Heart right ventricle (tissue), 16 donors: ENCODE data around the gene CPA4. TPM values are rescaled to one million over a fixed set of nuclear protein-coding genes. Genes with fewer than 3 reads are reported as not detected.

Experiments used
- ATAC-seq, 8 donors: fragments of 200-7000 bp; cut with Tn5 transposase; one replicate each; pipeline ENCODE4 v1.9.1; 2020; ENCODE audit warnings: mild to moderate bottlenecking in 8 of 8, moderate library complexity in 8 of 8, moderate number of reproducible peaks in 1 of 8
- DNase-seq, 2 donors: peaks; one replicate each; pipeline ENCODE4 v3.0.0-alpha.2; 2020
- H3K27ac ChIP-seq, 10 donors: fragments of 200-600 bp; sonication (generic) in 2 of 10; one replicate each; pipeline versions ENCODE4 v1.5.0 to v1.8.0; 2020 to 2022; ENCODE audit warnings: mild to moderate bottlenecking in 3 of 10
- H3K27me3 ChIP-seq, 7 donors: fragments of 200-600 bp; one replicate each; pipeline ENCODE4 v1.8.0; 2021 to 2022; ENCODE audit warnings: mild to moderate bottlenecking in 2 of 7
- H3K36me3 ChIP-seq, 9 donors: fragments of 200-600 bp; sonication (generic) in 1 of 9; one replicate each; pipeline versions ENCODE4 v1.5.0 to v1.8.0; 2020 to 2022; ENCODE audit warnings: mild to moderate bottlenecking in 2 of 9
- H3K4me1 ChIP-seq, 9 donors: fragments of 200-600 bp; sonication (generic) in 1 of 9; one replicate each; pipeline versions ENCODE4 v1.5.0 to v1.8.0; 2020 to 2022; ENCODE audit warnings: mild to moderate bottlenecking in 4 of 9
- H3K4me3 ChIP-seq, 10 donors: fragments of 200-600 bp; sonication (generic) in 2 of 10; one replicate each; pipeline versions ENCODE4 v1.5.0 to v1.8.0; 2020 to 2022; ENCODE audit warnings: mild to moderate bottlenecking in 7 of 10, moderate library complexity in 2 of 10
- H3K9me3 ChIP-seq, 11 donors: fragments of 200-600 bp in 10 of 11; sonication (generic) in 2 of 11; one replicate each; pipeline versions ENCODE4 v1.5.0 to v1.8.0; 2013 to 2022; ENCODE audit warnings: mild to moderate bottlenecking in 2 of 11, control low read depth in 1 of 11, moderate library complexity in 1 of 11
- CTCF ChIP-seq, 9 donors: fragments of 200-600 bp; sonication (generic) in 2 of 9; IDR thresholded peaks; one replicate each; pipeline versions ENCODE4 v1.5.0 to v1.8.0; 2021 to 2022; ENCODE audit warnings: antibody characterized with exemption in 9 of 9, mild to moderate bottlenecking in 5 of 9, moderate library complexity in 1 of 9
- WGBS, 2 donors: extraction: QIAGEN DNeasy Blood & Tissue Kit; methylation state at CpG; one replicate each; pipeline ENCODE4 v1.1.7; 2013; ENCODE audit warnings: inconsistent platforms in 1 of 2; 5-methylcytosine and 5-hydroxymethylcytosine counted together
- intact Hi-C, 10 donors: fragments of 100-400 bp; cut with DNase I; formaldehyde crosslinking; loops; one replicate each; pipeline versions ENCODE4 v1.11.1 to v1.14.2; 2022
- polyA plus RNA-seq, 2 donors: library from polyadenylated mRNA; stranded (reverse); fragments of 200-250 nt; gene quantifications; one replicate each; pipeline ENCODE4 v1.2.3, GENCODE V29; 2013
- total RNA-seq, 10 donors: library from RNA; stranded (reverse); fragmentation: NEBNext Ultra II Directional in 3 of 10; extraction: Animal tissue kit (Norgen Biotek cat#: 25700) in 3 of 10; gene quantifications; one replicate each; pipeline versions ENCODE4 v1.2.1 to v1.2.4, GENCODE V29; 2021 to 2023
- donor health status: Arrhythmogenic right ventricular cardiomyopathy.
- donor health status: ischemic (EF 13 %, LVEDD 7.1; RV severe dilation, severe dysfunction).
- donor health status: healthy with polysubstance abuse.
- donor health status: DM: no; HTN: yes; CAD: no.
- donor health status: DM: no; HTN: no; CAD: no.
- donor health status: ischemic (EF 25% LVEDD 6.9; RV normal size, moderate dysfunction).
- donor health status: ischemic (EF 25% LVEDD 5.7; RV mildly dilated, moderate dysfunction).
- donor health status: healthy.
- donor health status: DM: yes; HTN: yes; CAD: no.
- donor health status: Ischemic cardiomyopathy.
- donor health status: ischemic (EF 35%, LVEDD 5.7; RV mildly dilated, moderate dysfunction).
- donor health status: nonischemic (EF 11% LVEDD 7.7; RV severe dilation, severe dysfunction).
- donor health status: DM: yes; HTN: yes; CAD: no.
- donor health status: PGD.
- donor health status: ischemic (EF 29% LVEDD 5.4; RV normal size, mild dysfunction).
- donor health status: nonischemic (EF 23%, LVEDD 6.1; RV moderate dilation, normal function).

CPA4 gene
- total and polyA plus RNA-seq, 12 donors, result 0.04 to 2.7 (median 0.46) TPM; not detected in 7

DNA sequence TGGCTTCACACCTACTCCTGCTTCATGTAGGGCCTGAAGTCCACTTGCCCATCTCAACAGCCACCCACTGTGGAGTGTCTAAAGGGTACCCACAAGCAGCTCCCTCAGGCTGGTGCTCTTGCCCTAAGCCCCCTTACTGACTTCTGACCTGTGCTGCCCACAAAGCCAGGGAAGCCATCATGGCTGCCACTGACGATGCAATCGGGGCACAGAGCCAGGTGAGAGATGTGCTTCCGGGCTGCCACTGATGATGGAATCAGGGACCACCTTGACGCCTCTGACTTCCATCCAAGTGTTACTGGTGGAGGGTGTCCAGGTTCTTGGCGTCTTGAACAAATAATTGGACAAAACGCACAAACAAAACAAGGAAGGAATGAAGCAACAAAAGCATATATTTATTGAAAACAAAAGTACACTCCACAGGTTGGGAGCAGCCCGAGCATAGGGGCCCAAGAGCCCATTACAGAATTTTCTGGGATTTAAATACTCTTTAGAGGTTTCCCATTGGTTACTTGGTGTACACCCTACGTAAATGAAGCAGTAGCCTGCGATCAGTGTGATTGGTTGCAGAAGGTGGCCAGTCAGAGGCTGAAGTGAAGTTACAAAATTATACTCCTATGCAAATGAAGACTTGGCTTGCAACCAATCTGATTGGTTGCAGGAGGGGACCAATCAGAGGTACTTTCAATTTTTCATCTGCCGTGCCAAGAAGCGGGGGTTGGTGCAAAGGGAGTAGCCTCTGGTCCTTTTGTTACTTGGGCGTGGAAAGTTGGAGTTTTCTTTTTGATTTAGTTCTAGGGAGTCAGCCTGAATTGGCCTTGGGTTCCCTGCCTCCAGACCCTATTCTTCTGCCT is 21.8 kb upstream of the CPA4 start:
- no peak for ATAC-seq
- H3K4me1 ChIP-seq, result peaks cover 0 to 25% (median 6%) of the 10 kb centered on the region in 9 donors
- peaks cover 0 to 42% (median 18%) of the 10 kb centered on the region in 7 donors for H3K27me3 ChIP-seq
- DNase-seq, result no peak
- H3K36me3 ChIP-seq, result no peaks in the 10 kb centered on the region
- WGBS, 2 donors, result 88 to 93% methylated on average over 12 of the region's 12 CpGs
- no peak overlapping the region for H3K4me3 ChIP-seq
- no peaks in the 10 kb centered on the region for H3K9me3 ChIP-seq
- peak overlapping the region in 2 of 10 donors; percentile 37 to 51 for H3K27ac ChIP-seq
- intact Hi-C loops, result loop anchor here in 6 of 10 donors (5.0 to 10.0 kb wide), 6 partner anchors 84 to 1114 kb away; partner anchors contain the start of gene MEST (in 3 of the 6)
- no peak for TF ChIP-seq CTCF (IDR thresholded peaks at IDR 0.05)

GRCh38 chr7:130272381-130273080 is 20.4 kb upstream of the CPA4 start:
- Histone ChIP-seq H3K36me3 (no peaks in the 10 kb centered on the region), H3K27me3 (peaks cover 0 to 40% (median 18%) of the 10 kb centered on the region in 7 donors), H3K9me3 (no peaks in the 10 kb centered on the region), H3K27ac (peak overlapping the region in 6 of 10 donors; percentile 25 to 61 (median 38)), H3K4me1 (peaks cover 0 to 34% (median 6%) of the 10 kb centered on the region in 9 donors), H3K4me3 (peak overlapping the region in 8 of 10 donors; percentile 4 to 46 (median 32))
- no peak for TF ChIP-seq CTCF (IDR thresholded peaks at IDR 0.05)
- ATAC-seq (peak in 6 of 8 donors; percentile 56 to 80 (median 63)), DNase-seq (no peak)
- 38 to 50% methylated on average over 23 of the region's 23 CpGs for WGBS, 2 donors
- intact Hi-C loops, result loop anchor here in 6 of 10 donors (5.0 to 10.0 kb wide), 6 partner anchors 82 to 1112 kb away; partner anchors contain the start of gene MEST (in 3 of the 6)

- peaks cover 0 to 40% (median 18%) of the 10 kb centered on the region in 7 donors for H3K27me3 ChIP-seq
- H3K4me1 ChIP-seq, result peaks cover 0 to 40% (median 8%) of the 10 kb centered on the region in 9 donors
- H3K4me3 ChIP-seq, result peak overlapping the region in 7 of 10 donors; percentile 10 to 46 (median 32)
- H3K36me3 ChIP-seq, result no peaks in the 10 kb centered on the region
- WGBS, 2 donors, result 19 to 22% methylated on average over 25 of the region's 25 CpGs
- DNase-seq (no peak), ATAC-seq (peak in 6 of 8 donors; percentile 15 to 54 (median 32))
- TF ChIP-seq CTCF (IDR thresholded peaks at IDR 0.05), result no peak
- intact Hi-C loops, result loop anchor here in 6 of 10 donors (5.0 to 10.0 kb wide), 6 partner anchors 81 to 1111 kb away; partner anchors contain the start of gene MEST (in 3 of the 6)
- no peaks in the 10 kb centered on the region for H3K9me3 ChIP-seq
- peak overlapping the region in 6 of 10 donors; percentile 29 to 61 (median 42) for H3K27ac ChIP-seq
These were observed 19.7 kb upstream of the CPA4 start for GRCh38 chr7:130273081-130273932.
